Kidney epithelial cell (primary cell): ENCODE data around the gene STX12. TPM values are rescaled to one million over a fixed set of nuclear protein-coding genes. Genes with fewer than 3 reads are reported as not detected.

Experiments
- DNase-seq: peaks from one replicate; pipeline ENCODE4 v3.0.0-alpha.2; 2010; ENCODE audit warnings: low read depth
- H3K27me3 ChIP-seq: 2 replicates; pipeline ENCODE4 v1.6.0; 2011; ENCODE audit warnings: low read length; ENCODE audit not compliant: control insufficient read depth, insufficient read depth
- H3K36me3 ChIP-seq: 2 replicates; pipeline ENCODE4 v1.5.1; 2011; ENCODE audit warnings: low read length; ENCODE audit not compliant: control insufficient read depth, insufficient read depth
- H3K4me3 ChIP-seq: 2 replicates; pipeline ENCODE4 v1.5.1; 2011; ENCODE audit warnings: low read depth, mild to moderate bottlenecking, control low read depth, low read length
- total RNA-seq: library from RNA; depleted of rRNA; stranded (reverse); fragments of >200 nt; gene quantifications from 2 replicates; pipeline ENCODE4 v1.2.3, GENCODE V29; 2015
- TF ChIP-seq, protein P1 (sequence below): IDR thresholded peaks from 2 replicates; pipeline ENCODE4 v1.5.1; 2011; ENCODE audit warnings: mild to moderate bottlenecking, moderate library complexity, low read length, control low read depth, inconsistent platforms; ENCODE audit not compliant: insufficient read depth, poor library complexity, severe bottlenecking

STX12 gene
- total RNA-seq, 1 donor from 2014 or later, result 43.9 TPM

DNA sequence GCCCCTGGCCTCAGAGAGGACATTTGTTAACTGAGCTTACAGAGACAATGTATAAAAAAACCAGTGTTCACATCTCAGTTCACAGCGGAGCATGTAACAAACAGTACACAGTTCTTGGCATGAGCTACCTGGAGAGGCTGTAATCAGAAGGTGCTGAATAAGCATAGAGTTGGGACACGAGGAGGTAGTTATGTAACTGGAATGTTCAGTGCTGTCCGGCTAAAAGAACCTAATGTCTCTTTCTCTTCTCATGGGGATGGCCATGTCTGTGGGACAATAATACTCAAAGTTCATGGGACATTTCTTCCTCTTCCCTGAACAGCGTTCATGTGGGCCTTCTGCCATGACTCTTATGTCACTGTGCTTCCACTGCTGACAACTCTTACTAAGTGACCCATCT lies 17.2 kb upstream of the STX12 start:
- no peak overlapping the region for H3K4me3 ChIP-seq
- no peaks in the 10 kb centered on the region for H3K27me3 ChIP-seq
- H3K36me3 ChIP-seq, result no peaks in the 10 kb centered on the region
- TF ChIP-seq, protein P1, sequence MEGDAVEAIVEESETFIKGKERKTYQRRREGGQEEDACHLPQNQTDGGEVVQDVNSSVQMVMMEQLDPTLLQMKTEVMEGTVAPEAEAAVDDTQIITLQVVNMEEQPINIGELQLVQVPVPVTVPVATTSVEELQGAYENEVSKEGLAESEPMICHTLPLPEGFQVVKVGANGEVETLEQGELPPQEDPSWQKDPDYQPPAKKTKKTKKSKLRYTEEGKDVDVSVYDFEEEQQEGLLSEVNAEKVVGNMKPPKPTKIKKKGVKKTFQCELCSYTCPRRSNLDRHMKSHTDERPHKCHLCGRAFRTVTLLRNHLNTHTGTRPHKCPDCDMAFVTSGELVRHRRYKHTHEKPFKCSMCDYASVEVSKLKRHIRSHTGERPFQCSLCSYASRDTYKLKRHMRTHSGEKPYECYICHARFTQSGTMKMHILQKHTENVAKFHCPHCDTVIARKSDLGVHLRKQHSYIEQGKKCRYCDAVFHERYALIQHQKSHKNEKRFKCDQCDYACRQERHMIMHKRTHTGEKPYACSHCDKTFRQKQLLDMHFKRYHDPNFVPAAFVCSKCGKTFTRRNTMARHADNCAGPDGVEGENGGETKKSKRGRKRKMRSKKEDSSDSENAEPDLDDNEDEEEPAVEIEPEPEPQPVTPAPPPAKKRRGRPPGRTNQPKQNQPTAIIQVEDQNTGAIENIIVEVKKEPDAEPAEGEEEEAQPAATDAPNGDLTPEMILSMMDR, result no peak
- no peak for DNase-seq

DNA sequence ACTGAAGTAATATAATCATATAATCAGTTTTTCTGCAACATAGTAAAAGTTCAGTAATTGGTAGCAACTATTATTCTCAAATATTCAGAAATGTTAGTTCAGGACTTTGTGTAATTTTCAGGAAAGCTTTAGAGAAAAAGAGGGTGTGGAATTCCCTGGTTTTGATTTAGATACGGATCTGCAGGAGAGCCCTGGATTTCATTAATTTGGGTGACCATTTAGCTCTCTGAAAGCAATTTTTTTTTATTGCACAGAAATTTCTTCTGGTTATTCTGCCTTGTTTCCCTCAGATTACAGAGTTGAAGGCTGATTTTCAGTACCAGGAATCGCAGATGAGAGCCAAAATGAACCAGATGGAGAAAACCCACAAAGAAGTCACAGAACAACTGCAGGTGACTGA lies 13.8 kb upstream of the STX12 start:
- H3K4me3 ChIP-seq, result no peak overlapping the region
- no peaks in the 10 kb centered on the region for H3K36me3 ChIP-seq
- no peaks in the 10 kb centered on the region for H3K27me3 ChIP-seq
- TF ChIP-seq, protein P1, result no peak
- DNase-seq, result no peak

DNA sequence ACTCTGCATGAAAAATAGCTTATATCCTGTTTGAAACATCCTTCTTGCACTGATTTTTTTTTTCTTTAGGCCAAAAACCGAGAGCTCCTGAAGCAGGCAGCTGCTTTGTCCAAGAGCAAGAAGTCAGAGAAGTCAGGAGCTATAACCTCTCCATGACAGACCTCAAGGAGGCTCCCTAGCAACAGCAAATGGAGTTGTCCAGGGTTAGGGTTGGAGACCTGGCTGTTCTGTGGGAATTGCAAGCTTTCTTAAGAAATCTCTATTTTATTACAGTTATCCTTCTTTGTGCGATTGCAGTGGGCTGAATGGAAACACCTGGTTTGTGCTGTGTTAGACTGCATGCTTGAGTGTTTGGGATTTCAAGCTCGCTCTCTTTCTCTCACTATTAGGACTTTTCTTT lies 12.6 kb upstream of the STX12 start:
- no peaks in the 10 kb centered on the region for H3K36me3 ChIP-seq
- TF ChIP-seq, protein P1, result no peak
- DNase-seq, result no peak

DNA sequence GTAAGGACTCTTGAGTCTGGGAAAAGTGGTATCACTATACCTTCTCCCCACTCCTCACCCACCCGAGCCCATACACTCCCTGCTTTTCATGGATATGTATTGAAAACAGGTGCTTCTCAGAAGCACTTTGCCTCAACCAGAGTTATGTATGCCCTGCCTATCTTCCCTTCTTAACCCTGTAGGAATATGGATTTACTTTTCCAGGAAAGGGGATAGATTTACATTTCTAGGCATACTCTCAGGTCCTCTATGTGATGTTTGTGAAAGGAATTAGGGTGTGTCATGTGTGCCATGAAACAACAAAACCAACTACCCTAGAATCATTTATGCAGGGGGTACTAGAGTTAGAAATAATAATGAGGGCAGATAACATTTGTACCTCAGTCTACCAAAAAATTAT lies 11.0 kb upstream of the STX12 start:
- Histone ChIP-seq H3K4me3 (no peak overlapping the region), H3K27me3 (no peaks in the 10 kb centered on the region), H3K36me3 (no peaks in the 10 kb centered on the region)
- TF ChIP-seq, protein P1, result no peak
- DNase-seq, result no peak

More for the DNA sequence above, 12.6 kb upstream of the STX12 start:
- no peak overlapping the region for H3K4me3 ChIP-seq
- H3K27me3 ChIP-seq, result no peaks in the 10 kb centered on the region

DNA sequence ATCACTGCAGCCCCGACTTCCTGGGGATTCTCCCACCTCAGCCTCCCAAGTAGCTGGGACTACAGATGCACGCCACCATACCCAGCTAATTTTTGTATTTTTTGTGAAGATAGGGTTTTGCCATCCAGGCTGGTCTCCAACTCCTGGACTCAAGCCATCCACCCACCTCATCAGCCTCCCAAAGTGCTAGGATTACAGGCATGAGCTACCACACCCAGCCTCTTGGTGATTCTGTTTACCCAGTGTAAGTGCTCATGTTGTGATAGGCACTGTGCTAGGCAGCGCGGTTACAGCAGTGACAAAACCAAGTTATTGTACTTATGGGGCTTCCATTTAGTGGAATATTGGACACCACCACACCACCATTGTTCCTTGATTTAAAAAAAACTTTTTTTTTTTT lies 9.7 kb upstream of the STX12 start:
- Histone ChIP-seq H3K4me3 (no peak overlapping the region), H3K36me3 (no peaks in the 10 kb centered on the region), H3K27me3 (no peaks in the 10 kb centered on the region)
- TF ChIP-seq, protein P1, result no peak
- DNase-seq, result no peak

DNA sequence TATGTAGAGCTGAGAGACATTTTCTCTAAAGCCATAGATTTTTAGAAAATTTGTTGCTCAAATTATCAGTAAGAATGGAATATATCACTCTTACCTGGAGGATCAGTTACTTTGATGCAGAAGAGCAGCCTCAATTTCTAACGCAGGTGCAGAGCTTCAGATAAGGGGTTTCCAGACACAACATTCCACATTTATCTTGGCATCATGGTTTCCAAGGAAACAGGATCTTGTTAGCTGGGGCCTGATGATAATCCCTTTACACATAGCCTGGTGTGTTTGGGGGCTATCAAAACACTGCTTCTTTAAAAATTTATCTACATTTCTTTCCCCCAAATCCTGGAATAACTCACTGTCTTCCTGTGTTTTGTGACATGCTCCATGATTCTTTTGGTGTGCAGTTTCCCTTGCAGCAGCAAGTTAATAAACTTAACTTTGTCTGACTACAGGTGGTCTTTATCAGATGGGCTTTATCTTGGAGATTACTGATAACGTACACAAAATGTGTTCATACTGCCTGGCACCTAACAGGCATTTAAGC lies 2.7 kb upstream of the STX12 start:
- TF ChIP-seq, protein P1, result no peak
- no peaks in the 10 kb centered on the region for H3K36me3 ChIP-seq
- H3K27me3 ChIP-seq, result no peaks in the 10 kb centered on the region
- DNase-seq, result no peak
- H3K4me3 ChIP-seq, result no peak overlapping the region
